Naive thymus-derived CD8-positive, alpha-beta T cell (primary cell): Measurements from ENCODE around the gene ZBTB47. TPM values are rescaled to one million over a fixed set of nuclear protein-coding genes. Genes with fewer than 3 reads are reported as not detected.

ENCODE experiments used
- ATAC-seq, 2 donors: fragments of 150-1000 bp; cut with Tn5 transposase in 1 of 2; sonication (Bioruptor Pico), chemical (Tn5 transposase) in 1 of 2; 1 replicate in 1 of 2; 2 replicates in 1 of 2; pipeline ENCODE4 v1.10.0; 2021; ENCODE audit warnings: mild to moderate bottlenecking in 2 of 2, moderate library complexity in 2 of 2
- POLR2A ChIA-PET: fragments of 350-600 bp; sonication (Branson Sonifier 250); formaldehyde crosslinking; loops from one replicate; lab custom pipeline; 2021; ENCODE audit warnings: antibody characterized with exemption; lab: Charles Lee
- DNase-seq, 10 donors: peaks; one replicate each; pipeline versions ENCODE4 v3.0.0 to v3.0.0-alpha.2; 2020 to 2022
- H3K27ac Mint-ChIP-seq, 10 donors: one replicate each; pipeline ENCODE4 v1.8.0; 2020 to 2022; ENCODE audit warnings: mild to moderate bottlenecking in 10 of 10, mixed read lengths in 10 of 10, moderate library complexity in 4 of 10, inconsistent platforms in 1 of 10
- H3K27me3 Mint-ChIP-seq, 5 donors: one replicate each; pipeline ENCODE4 v1.8.0; 2021 to 2022; ENCODE audit warnings: mixed read lengths in 5 of 5
- H3K36me3 Mint-ChIP-seq, 3 donors: one replicate each; pipeline ENCODE4 v1.8.0; 2020 to 2022; ENCODE audit warnings: mixed read lengths in 3 of 3, mild to moderate bottlenecking in 2 of 3, inconsistent platforms in 1 of 3
- H3K4me1 Mint-ChIP-seq, 4 donors: one replicate each; pipeline ENCODE4 v1.8.0; 2021 to 2022; ENCODE audit warnings: mixed read lengths in 4 of 4
- H3K4me3 Mint-ChIP-seq, 10 donors: one replicate each; pipeline ENCODE4 v1.8.0; 2020 to 2022; ENCODE audit warnings: mild to moderate bottlenecking in 10 of 10, mixed read lengths in 10 of 10, moderate library complexity in 6 of 10, inconsistent platforms in 1 of 10
- H3K9me3 Mint-ChIP-seq, 9 donors: one replicate each; pipeline ENCODE4 v1.8.0; 2020 to 2022; ENCODE audit warnings: mixed read lengths in 9 of 9, mild to moderate bottlenecking in 3 of 9, inconsistent platforms in 1 of 9, moderate library complexity in 1 of 9
- polyA plus RNA-seq, 3 donors: library from polyadenylated mRNA; unstranded; fragments of 300-500 nt; fragmentation: Illumina TruSeq; gene quantifications; one replicate each; pipeline ENCODE4 v1.2.3, GENCODE V29; 2021
- total RNA-seq, 8 experiments: library from RNA in 2 of 8; stranded (reverse) in 2 of 8; gene quantifications; one replicate each; pipeline ENCODE4 v1.2.3 and lab custom pipeline; 2021 to 2026

The ZBTB47 gene
- total and polyA plus RNA-seq, 5 experiments from 2014 or later: 0.23 to 0.41 TPM; not detected in 3

- DNase-seq: no peak
- Mint-ChIP-seq H3K36me3 (no peaks in the 10 kb centered on the region), H3K4me3 (no peak overlapping the region), H3K27ac (peak overlapping the region in 1 of 10 donors; percentile 51), H3K9me3 (no peaks in the 10 kb centered on the region), H3K4me1 (peaks cover 2 to 11% (median 6%) of the 10 kb centered on the region in 4 donors), H3K27me3 (peaks cover 0 to 26% (median 11%) of the 10 kb centered on the region in 5 donors)
- ATAC-seq: no peak
- POLR2A ChIA-PET: no interaction called here
These were observed 46.0 kb downstream of the ZBTB47 start for GRCh38 chr3:42699511-42699971.

DNA sequence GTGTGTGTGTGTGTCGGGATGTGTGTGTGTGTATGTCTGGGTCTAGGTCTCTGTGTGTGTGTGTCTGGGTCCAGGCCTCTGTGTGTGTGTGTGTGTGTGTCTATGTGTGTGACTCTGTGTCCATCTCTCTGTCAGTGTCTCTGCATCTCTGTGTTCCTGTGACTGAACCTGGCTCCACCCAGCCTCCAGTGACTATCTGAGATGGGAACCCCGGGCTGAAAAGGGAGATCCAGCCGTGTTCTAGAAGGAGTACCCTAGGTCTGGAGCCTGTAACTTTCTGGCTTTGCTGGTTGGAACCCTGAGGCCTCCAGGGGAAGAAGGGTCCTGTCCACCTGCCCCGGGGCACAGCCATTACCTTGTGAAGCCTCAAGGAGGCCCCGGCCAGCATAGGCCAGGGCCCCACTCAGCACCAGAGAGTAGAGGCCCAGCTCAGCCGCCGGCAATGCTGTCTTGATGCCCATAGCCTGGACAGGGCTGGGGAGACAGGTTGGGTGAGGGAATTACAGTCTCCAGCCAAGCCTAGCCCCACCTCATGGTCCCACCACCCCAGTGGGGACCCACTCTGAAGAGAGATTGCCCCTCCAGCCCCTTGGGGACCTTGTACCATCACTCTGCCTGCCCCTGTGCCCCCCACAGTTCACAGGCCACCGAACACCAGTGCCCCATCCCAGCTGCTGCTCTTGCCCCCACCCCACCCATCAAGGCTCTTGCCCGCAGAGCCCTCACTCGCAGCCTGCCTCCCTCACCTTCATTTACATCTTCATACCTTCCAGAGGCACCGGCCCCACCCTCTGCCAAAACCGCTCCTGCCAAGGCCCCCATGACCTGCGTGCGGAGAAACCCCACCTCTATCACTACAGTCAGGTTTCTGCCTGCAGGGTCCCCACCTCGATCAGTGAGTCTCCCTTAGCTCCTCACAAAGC is 47.1 kb downstream of the ZBTB47 start:
- Mint-ChIP-seq H3K27ac (peak overlapping the region in 1 of 10 donors; percentile 37), H3K9me3 (no peaks in the 10 kb centered on the region), H3K4me3 (no peak overlapping the region), H3K27me3 (peaks cover 1 to 26% (median 12%) of the 10 kb centered on the region in 5 donors), H3K36me3 (no peaks in the 10 kb centered on the region), H3K4me1 (peaks cover 2 to 11% (median 6%) of the 10 kb centered on the region in 4 donors)
- ATAC-seq: no peak
- DNase-seq: no peak
- POLR2A ChIA-PET: no interaction called here

DNA sequence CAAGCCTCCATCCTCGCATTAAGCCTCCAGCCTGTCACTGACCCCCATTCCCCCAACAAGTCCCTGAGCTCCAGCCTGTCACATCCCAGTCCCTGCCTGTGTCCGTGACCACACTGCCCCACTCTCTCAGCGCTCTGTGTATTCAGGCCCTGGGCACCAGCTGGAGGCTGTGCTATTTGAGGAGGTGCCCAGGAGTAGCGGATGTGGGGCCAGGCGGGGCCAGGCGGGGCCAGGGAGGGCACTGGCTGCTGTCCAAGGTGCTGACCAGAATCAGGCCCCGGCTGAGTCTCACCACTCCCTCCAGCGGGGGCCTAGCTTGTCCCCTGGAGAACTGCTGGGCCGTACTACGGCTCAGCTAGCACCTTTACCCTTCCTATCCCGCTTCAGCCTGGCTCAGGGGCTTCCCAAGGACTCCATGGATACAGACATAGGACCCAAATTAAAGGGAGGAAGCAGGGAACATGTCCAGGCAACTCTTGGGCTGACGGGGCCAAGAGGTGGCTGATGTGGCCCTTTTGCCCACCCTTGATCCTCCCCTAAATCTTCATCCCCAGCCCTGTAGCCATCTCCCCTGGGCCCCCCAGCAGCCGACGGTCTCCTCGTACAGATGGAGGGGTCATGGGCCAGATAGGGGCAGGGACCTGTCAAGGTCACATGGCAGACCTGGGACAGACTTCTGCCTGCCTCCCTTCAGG is 48.0 kb downstream of the ZBTB47 start:
- ATAC-seq (peak; percentile 86 to 87), DNase-seq (peak; percentile 8 to 80 (median 56))
- peak overlapping the region in 1 of 10 donors; percentile 37 for H3K27ac Mint-ChIP-seq
- no peaks in the 10 kb centered on the region for H3K36me3 Mint-ChIP-seq
- peaks cover 2 to 11% (median 6%) of the 10 kb centered on the region in 4 donors for H3K4me1 Mint-ChIP-seq
- H3K4me3 Mint-ChIP-seq: no peak overlapping the region
- POLR2A ChIA-PET: no interaction called here
- H3K27me3 Mint-ChIP-seq: peaks cover 1 to 26% (median 12%) of the 10 kb centered on the region in 5 donors
- H3K9me3 Mint-ChIP-seq: no peaks in the 10 kb centered on the region

- no peaks in the 10 kb centered on the region for H3K9me3 Mint-ChIP-seq
- ATAC-seq (no peak), DNase-seq (no peak)
- no peaks in the 10 kb centered on the region for H3K36me3 Mint-ChIP-seq
- POLR2A ChIA-PET: no interaction called here
- H3K4me1 Mint-ChIP-seq: peaks cover 2 to 11% (median 6%) of the 10 kb centered on the region in 4 donors
- no peak within 1 kb of the TSS for H3K4me3 Mint-ChIP-seq
- peak within 1 kb of the TSS in 2 of 10 donors; percentile 49 for H3K27ac Mint-ChIP-seq
- peaks cover 1 to 28% (median 12%) of the 10 kb centered on the region in 5 donors for H3K27me3 Mint-ChIP-seq
These were observed 48.8 kb downstream of the ZBTB47 start, which contains the start of gene HHATL for GRCh38 chr3:42702066-42702951. Gene HHATL, minus strand, starts transcription at chr3:42702798. Its CDS starts 1,972 bp downstream, at chr3:42700826.

DNA sequence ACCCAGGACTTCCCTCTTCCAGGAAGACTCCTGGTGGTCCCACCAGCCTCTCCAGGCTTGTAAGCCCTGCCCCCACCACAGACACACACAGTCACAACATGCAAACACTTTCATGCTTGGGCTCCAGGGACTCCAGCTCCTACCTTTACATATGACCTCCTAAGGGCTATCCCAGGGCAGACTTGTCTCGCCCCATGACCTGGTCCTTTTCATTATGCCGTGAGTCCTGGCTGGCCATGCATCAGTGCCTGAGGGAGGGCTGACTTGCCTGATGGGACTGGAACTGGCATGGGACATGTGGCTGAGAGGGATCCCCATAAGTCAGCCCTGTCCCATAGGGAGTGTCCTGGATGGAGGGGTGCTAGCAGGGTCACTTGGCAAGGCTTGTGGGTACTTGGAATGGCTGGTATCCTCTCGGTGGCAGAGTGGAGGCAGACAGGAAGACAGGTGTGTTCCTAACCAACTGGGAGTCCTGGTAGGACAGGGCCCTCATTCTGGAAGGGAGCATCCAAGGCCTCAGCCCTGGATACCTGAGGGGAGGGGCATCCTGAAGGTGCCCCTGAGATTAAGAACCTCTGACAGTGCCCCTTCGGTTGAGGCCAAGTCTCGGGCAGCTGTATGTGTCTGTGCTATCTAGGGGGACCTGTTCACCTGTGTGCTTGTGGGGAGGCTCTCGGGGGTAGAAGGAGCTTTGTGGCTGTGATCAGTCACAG is 49.6 kb downstream of the ZBTB47 start:
- Mint-ChIP-seq H3K27ac (peak overlapping the region in 1 of 10 donors; percentile 49), H3K36me3 (no peaks in the 10 kb centered on the region), H3K27me3 (peaks cover 1 to 32% (median 12%) of the 10 kb centered on the region in 5 donors), H3K4me1 (peaks cover 2 to 10% (median 6%) of the 10 kb centered on the region in 4 donors), H3K4me3 (no peak overlapping the region), H3K9me3 (no peaks in the 10 kb centered on the region)
- no peak for ATAC-seq
- DNase-seq: peak in 1 of 10 donors; percentile 10
- POLR2A ChIA-PET: interaction anchor here (0.6 kb wide), 1 partner anchor 28 kb away, joined by 4 read pairs; no protein-coding TSS in a partner anchor

GRCh38 chr3:42703695-42704025 is 50.2 kb downstream of the ZBTB47 start:
- POLR2A ChIA-PET: interaction anchor here (0.6 kb wide), 1 partner anchor 28 kb away, joined by 4 read pairs; no protein-coding TSS in a partner anchor
- H3K27me3 Mint-ChIP-seq: peaks cover 1 to 33% (median 12%) of the 10 kb centered on the region in 5 donors
- peaks cover 2 to 7% (median 6%) of the 10 kb centered on the region in 4 donors for H3K4me1 Mint-ChIP-seq
- no peak for DNase-seq
- H3K36me3 Mint-ChIP-seq: no peaks in the 10 kb centered on the region
- no peak overlapping the region for H3K4me3 Mint-ChIP-seq
- H3K27ac Mint-ChIP-seq: peak overlapping the region in 2 of 10 donors; percentile 49
- no peak for ATAC-seq
- no peaks in the 10 kb centered on the region for H3K9me3 Mint-ChIP-seq

DNA sequence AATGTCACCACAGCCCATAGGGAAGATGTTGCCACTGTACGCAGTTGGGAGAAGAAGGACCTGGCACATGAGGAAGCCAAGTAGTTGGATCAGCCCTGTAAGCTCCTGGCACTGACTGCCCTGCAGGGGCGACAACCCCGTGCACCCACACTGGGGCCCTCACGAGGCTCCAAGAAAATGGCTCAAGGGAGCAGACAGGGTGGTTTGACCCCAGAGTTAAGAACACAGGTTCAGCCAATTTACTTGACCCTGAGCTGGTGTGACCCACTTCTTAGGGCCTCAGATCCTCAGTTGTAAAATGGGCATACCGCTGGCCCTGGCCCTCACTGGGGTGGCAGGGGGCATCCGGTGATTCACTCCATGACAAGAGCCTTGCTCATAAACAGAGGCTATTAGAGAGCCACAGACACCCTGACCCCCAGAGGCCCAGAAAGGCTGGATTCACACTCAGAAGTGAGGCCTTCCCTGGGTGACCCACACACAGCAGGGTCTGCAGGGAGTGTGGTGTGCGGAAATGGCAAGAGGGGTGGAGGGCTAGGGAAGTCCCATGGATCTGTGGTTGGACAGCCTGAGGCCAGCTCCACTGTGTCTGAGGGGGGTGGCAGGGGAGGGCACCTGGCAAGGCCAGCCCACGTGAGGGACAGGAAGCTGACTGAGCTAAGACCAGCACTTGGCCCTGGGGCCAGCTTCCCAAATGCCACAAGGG is 50.8 kb downstream of the ZBTB47 start:
- no peaks in the 10 kb centered on the region for H3K36me3 Mint-ChIP-seq

GRCh38 chr3:42705058-42705767 is 51.7 kb downstream of the ZBTB47 start:
- DNase-seq (peak in 1 of 10 donors; percentile 10), ATAC-seq (no peak)
- POLR2A ChIA-PET: no interaction called here
- Mint-ChIP-seq H3K9me3 (no peaks in the 10 kb centered on the region), H3K27me3 (peaks cover 2 to 46% (median 10%) of the 10 kb centered on the region in 5 donors), H3K36me3 (no peaks in the 10 kb centered on the region), H3K4me3 (no peak overlapping the region), H3K4me1 (peaks cover 0 to 6% (median 5%) of the 10 kb centered on the region in 4 donors), H3K27ac (no peak overlapping the region)

More for the DNA sequence above, 50.8 kb downstream of the ZBTB47 start:
- POLR2A ChIA-PET: no interaction called here
- H3K9me3 Mint-ChIP-seq: no peaks in the 10 kb centered on the region
- peaks cover 0 to 6% (median 5%) of the 10 kb centered on the region in 4 donors for H3K4me1 Mint-ChIP-seq
- ATAC-seq (no peak), DNase-seq (peak in 1 of 10 donors; percentile 16)
- no peak overlapping the region for H3K4me3 Mint-ChIP-seq
- peaks cover 1 to 39% (median 12%) of the 10 kb centered on the region in 5 donors for H3K27me3 Mint-ChIP-seq
- no peak overlapping the region for H3K27ac Mint-ChIP-seq

- no peak overlapping the region for H3K4me3 Mint-ChIP-seq
- DNase-seq: peak in 1 of 10 donors; percentile 10
- H3K27ac Mint-ChIP-seq: no peak overlapping the region
- no peak for ATAC-seq
- no peaks in the 10 kb centered on the region for H3K36me3 Mint-ChIP-seq
- POLR2A ChIA-PET: no interaction called here
- H3K9me3 Mint-ChIP-seq: no peaks in the 10 kb centered on the region
- H3K27me3 Mint-ChIP-seq: peaks cover 1 to 40% (median 10%) of the 10 kb centered on the region in 5 donors
- peaks cover 0 to 5% (median 4%) of the 10 kb centered on the region in 4 donors for H3K4me1 Mint-ChIP-seq
These were observed 52.6 kb downstream of the ZBTB47 start for GRCh38 chr3:42705962-42706585.
